Mammary microvascular endothelial cell (primary cell): ENCODE results near the gene NSRP1. TPM values are rescaled to one million over a fixed set of nuclear protein-coding genes. Genes with fewer than 3 reads are reported as not detected.

Source experiments
- total RNA-seq: library from RNA; depleted of rRNA; stranded (reverse); fragments of >200 nt; gene quantifications from 2 replicates; pipeline ENCODE4 v1.2.3, GENCODE V29; 2015

NSRP1 gene
- total RNA-seq, result 5.3 and 10.8 TPM in 2 replicates

DNA sequence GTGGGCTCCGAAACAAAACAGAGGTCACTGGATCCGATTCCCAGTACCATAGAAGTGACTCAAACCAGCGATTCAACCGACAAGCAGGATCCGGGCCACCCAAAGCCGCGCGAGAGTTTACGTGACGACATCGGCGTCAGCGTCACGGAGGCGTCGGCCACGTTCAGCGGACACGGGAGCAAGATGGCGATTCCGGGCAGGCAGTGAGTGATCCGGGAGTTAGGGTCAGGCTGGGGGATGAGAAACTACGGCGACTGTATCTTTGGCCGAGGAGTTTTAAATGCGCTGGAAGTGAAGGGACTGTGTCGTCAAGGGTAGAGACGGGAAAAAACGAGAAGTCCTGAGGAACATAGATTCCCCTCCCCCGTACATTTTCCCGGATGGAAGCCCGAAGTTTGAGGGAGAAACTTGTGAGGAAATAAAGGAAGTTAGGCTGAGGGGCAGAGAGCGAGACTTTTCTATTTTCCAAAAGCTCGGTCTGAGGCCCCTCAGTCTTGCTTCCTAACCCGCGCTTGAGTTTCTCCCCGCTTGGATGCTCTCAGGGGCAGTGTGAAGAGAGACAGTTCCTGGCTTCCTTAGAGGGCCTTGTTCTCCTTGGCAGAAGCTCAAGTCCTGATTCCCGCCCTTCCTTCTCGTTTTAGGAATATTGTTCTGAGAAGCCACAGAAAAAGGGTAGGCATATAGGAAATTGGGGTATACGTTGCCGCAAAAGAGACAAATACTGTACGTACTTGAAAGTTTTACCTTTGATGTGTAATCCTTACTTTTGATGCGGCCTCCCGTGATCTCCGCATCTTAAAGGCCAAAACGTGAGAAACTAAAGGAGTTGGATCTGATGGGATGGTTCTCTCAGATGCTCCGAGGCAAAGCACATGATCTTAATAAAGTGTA lies at the start of gene NSRP1:
NSRP1 (plus strand) TSS at position 156 of the 891 bp plus-strand sequence; CDS start at position 184, 28 bp downstream.

GRCh38 chr17:30235386-30236296 lies 119.0 kb downstream of the NSRP1 start, which contains the start of gene SLC6A4:
Gene SLC6A4, minus strand, starts transcription at chr17:30235697. Its CDS starts 13,739 bp downstream, at chr17:30221958.

Other genes with a start within 250 kb of the NSRP1 start
- 20.8 and 23.1 TPM in 2 replicates for gene SSH2, start 186.6 kb upstream of the NSRP1 start, total RNA-seq
- gene EFCAB5, start 175.2 kb upstream of the NSRP1 start, total RNA-seq, result 0.20 TPM in 1 of 2 replicates, not detected in the other
- 1.9 and 3.0 TPM in 2 replicates for gene SLC6A4, start 118.9 kb downstream of the NSRP1 start, total RNA-seq
- gene BLMH, start 175.1 kb downstream of the NSRP1 start, total RNA-seq, result 22.9 and 24.2 TPM in 2 replicates
- not detected in 2 replicates for gene TMIGD1, start 217.2 kb downstream of the NSRP1 start, total RNA-seq